GM20431 (cell line): ENCODE data around the gene ANKRD27.
"Not testable (repeated sequence)": the region's sequence is repeated elsewhere in the genome, so short reads cannot be mapped to it uniquely, and the experiment has no call there.

ENCODE experiments used
- in situ Hi-C: fragments of 300-500 bp; cut with MseI, MboI; formaldehyde crosslinking; loops from one replicate; pipeline ENCODE4 v1.15.0; 2020; ENCODE audit warnings: low sequenced_read_pairs; ENCODE audit not compliant: unreplicated experiment

The ANKRD27 gene

DNA sequence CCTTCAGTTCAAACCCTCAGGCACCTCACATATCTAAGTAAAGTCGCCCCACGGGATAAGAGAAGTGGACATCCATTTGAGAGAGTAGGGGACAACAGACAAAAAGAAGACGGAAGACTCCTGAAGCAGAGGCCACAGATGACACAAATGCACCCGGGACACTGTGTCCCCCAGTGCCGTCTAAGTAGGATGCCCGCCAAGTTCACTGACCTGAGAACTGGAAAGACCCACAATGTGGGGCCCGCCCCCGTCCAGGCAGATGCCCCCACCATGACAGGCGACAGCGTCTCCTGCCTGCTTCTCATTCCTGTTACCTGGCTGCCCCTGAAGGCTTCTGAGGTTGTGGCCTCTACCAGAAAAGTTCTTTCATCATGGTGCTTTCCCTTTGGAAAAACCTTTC lies 16.9 kb downstream of the ANKRD27 start:
- in situ Hi-C loops: no loop called here

DNA sequence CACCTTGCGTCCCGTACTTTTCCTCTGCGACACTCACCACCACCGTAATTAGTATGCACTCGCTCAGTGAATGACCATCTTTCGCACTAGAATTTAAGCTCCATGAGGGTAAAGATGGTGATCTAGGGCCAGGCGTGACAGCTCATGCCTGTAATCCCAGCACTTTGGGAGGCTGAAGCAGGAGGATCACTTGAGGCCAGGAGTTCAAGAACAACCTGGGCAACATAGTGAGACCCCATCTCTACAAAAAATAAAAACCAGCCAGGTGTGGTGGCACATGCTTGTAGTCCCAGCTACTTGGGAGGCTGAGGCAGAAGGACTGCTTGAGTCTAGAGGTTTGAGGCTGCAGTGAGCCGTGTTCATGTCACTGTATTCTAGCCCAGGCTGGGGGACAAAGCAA lies 18.6 kb downstream of the ANKRD27 start:
- in situ Hi-C loops: not testable (repeated sequence)

DNA sequence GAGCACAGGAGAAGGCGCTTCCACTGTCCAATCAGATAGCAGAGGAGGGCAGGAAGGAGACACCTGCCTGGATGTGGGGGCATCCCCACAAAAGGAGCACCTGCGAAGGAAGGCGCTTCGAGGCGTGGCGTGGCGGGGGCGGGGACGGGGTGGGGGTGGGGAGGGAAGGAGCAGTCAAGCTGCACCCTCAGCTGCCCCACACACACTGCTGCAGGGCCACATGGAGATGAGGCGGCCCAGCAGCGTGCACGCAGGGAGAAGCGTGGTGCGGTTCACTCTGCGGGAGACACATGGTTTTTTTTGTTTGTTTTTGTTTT lies 21.4 kb downstream of the ANKRD27 start:
- in situ Hi-C loops: no loop called here

DNA sequence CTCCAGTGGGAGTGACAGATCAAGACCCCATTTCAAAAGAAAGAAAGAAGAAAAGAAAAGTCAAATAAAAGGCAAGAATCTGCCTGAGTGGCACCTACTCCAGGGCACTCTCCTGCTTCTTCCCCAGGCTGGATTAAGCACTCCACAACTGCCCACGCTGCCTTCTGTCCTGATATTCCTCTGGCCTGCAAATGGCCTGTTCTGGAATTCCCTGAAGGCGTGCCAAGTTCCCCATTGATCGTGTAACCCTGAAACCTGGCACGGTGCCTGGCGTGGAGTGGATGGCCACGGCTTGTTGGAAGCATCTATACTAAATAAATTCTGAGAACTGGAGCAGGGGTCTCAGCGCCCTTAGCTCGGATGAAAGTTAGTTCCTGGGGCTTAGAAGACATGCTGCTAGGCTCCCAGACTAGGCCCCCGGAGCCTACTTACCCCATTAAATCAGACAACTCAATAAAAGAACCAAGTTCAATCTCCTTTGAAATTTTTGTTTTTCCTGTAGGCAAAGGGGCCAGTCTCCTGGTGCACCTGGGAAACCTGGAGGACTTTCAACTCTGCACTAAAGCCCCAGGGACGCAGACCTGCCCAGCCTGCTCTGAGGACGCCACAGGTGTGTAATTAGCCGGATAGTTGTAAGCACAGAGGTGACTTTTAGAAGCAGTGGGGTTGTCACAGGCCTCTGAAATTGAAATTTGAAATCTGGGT lies 21.9 kb downstream of the ANKRD27 start:
- in situ Hi-C loops: no loop called here

DNA sequence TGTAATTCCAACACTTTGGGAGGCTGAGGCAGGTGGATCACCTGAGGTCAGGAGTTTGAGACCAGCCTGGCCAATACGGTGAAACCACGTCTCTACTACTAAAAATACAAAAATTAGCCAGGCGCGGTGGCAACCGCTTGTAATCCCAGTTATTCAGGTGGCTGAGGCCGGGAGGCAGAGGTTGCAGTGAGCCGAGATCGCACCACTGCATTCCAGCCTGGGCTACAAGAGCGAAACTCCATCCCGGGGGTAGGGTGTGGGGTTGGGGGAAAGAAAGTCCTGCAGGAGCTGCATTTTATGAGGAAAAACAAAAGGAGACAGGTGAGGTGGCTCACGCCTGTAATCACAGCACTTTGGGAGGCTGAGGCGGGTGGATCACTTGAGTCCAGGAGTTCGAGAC lies 22.6 kb downstream of the ANKRD27 start:
- in situ Hi-C loops: not testable (repeated sequence)

DNA sequence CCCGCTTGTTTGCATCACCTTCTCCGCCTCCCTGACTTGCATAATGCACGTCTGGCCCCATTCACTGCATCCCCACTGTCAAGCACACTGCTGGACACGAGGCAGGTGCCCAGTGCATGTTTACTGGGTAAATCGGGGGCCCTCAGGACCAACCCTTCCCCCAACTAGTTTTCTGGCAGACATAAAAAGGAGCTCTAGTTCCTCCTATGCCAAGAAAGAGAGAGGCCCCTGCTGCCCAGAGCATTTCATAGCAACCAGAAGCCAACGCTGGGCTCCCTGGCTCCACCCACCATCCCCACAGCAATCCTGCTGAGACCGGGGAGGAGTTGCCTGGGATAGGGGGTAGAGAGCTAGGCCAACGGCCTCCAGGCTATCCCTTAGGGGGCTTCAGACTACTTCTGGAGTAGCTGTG lies 23.2 kb downstream of the ANKRD27 start:
- in situ Hi-C loops: no loop called here

DNA sequence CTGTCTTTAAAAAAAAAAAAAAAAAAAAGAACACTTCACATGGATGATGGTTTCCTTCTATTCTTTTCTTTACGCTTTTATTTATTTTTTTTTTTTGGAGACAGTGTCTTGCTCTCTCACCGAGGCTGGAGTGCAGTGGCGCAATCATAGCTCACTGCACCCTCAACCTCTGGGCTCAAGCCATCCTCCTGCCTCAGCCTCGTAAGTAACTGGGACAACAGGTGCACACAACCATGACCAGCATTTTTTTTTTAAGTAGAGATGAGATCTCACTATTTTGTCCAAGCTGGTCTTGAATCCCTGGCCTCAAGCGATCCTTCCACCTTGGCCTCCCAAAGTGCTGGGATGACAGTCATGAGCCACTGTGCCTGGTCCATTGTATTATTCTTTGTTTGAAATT lies 24.3 kb downstream of the ANKRD27 start:
- in situ Hi-C loops: no loop called here

DNA sequence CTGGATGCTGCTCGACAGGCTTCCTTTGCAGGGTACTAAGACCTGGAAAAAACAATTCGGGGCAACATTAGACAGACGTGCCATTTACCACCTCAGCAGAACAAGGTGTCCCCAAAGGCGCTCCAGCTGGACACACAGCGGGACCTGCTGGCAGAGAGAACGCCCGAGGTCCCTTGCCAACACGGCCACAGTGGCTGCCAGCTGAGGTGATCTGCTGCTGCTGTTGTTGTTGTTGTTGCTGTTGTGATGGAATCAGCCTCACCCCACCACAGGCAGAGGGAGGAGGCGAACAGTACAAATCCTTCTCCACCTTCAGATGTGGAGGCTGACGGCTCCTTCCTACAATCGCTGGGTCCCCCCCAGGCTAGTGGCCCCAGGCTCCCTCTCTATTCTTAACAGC lies 25.2 kb downstream of the ANKRD27 start:
- in situ Hi-C loops: no loop called here

DNA sequence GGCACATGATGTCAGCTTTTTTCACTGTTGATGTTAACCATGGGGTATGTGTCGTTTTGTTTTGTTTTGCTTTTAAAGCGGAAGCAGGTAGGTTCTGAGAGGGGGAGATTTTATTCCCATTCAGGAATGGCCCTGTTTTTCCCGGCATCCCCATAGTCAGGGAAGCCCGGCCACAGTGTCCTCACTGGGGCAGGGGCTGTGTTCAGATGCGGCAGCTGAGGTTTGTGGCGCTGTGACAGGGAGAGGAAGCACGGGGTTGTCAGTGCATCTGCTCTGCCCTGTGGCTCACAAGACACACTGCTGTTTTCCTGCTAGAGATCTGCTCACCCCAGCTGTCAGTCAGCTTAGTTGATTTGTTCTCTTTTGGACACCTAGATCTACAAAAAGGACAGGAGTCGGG lies 27.6 kb downstream of the ANKRD27 start:
- in situ Hi-C loops: no loop called here

DNA sequence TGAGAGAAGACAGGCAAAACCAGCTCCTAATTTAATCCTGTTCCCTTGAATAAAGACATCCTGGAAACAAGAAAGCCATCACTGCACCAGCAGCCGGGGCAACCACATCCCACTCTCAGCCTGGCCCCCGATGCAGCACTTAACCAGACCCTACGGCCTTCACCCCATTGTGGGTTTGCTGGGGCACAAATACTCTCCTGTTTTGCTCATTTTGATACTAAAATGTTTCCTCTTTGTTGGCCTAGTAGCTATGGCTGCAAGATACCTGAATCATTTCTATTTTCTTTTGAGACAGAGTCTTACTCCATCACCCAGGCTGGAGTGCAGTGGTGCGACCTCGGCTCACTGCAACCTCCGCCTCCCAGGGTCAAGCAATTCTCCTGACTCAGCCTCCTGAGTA lies 28.4 kb downstream of the ANKRD27 start:
- in situ Hi-C loops: no loop called here

DNA sequence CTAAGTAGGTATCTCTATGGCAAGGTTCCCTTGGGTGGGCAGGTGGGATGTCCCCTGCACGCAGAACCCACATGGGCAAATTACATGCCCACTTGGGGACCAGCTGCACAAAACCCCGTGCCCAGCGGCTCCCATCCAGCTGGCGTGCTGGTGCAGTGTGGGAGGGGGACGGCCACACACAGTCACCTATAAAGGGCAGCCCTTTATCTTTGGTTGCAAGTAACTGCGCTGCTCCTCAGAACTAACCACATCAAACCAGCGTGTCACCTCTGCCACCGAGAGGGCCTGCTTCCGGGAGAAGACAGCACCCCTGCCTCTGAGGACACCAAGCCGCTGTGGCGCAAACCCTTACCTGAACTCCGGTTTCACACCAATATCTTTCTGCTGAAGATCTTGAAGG lies 32.2 kb downstream of the ANKRD27 start:
- in situ Hi-C loops: no loop called here

DNA sequence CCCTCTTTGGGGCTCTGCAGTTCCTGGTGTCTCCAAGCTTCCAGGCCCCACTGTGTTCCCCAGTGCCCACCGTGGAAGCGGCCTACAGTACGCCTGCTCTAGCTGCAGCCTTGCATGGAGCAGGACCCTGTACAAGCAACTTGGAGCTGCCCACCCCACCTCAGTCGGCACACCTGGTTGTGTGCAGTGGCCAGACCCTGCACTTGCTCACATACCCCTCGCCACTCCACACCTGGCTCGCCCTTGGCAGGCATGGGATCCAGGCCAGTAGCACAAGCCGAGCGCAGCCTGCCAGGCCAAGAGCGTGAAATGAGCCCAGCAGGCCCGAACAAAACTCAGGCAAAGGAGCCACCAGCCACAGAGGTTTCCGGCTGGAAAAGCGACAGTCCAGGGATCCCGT lies 36.4 kb downstream of the ANKRD27 start:
- in situ Hi-C loops: no loop called here

DNA sequence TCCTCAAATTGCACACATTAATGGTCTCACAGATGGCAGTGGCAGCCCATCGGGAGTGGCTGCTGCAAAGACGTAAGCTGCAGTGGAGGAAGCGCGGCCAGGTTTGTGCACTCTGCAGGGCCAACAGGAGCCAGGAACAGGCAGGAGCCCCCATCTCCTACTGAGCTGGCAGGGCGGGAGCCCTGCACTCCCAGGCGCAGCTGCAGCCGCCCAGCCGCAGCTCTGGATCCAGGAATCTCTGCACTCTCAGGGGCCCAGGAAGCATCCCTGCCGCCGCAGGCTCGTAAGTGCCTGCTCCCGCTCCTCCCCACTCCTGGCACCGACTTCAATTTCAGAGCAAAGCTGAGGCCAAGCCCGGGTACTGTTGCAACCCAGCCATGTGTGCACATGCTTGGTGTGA lies 37.5 kb downstream of the ANKRD27 start:
- in situ Hi-C loops: no loop called here

DNA sequence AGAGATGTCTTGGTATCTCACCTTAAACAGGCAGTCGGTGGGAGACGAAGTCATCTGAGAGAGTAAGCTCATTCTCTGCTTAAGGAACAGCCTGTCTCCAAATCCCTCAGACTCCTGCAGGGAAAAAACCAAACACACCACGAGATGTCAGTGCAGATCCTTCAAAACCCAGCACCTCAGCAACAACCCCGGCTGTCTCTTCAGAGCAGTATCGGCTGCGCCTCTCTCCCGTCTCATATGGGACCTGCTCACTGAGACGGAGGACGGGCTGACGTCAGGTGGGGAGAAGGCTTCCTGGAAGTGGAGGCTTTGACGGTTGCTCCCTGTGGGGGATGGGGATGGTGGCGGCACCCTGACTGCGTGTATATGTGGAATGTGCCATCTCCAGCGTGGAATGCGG lies 43.6 kb downstream of the ANKRD27 start:
- in situ Hi-C loops: no loop called here

DNA sequence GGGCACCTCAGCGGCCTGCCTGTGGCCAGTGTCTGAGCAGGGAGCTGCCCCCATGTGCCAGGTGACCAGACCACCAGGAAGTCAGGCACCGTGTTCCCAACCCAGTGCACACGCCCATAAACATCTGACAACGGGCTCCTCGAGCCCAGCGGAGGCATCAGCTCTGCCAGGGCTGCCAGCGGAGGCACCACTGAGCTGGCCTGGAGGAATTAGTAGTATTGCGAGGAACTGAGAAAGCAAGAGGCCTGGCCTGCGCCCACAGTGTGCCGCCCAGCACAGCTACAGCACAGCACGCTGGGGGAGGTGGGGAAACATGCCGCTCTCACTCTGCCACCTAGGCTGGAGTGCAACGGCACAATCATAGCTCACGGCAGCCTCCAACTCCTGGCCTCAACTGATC lies 44.6 kb downstream of the ANKRD27 start:
- in situ Hi-C loops: no loop called here

DNA sequence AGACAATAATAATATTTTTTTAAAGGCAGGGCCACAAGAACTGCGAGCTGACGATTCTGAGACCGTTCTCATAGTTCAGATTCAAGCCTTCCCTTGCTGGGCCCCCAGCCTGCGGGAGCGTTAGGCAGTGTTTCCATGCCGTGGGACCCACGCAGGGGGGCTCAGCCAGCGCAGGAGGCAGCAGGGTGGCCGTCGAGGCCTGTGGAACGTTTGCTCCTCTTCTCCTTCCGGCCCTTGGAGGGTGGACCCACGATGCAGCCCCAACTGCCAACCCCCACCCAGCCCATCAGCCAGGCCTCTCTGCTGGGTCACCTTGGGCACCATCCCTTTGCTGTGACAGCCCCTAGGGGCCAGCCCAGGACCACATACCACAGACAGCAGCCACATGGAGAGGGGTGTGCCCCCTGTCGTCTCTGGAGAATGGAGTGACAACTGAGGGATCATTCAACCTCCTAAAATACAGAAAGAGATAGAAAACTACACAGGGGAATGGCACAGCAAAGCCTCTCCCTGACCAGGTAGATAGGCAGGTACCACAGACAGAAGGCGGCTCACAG lies 47.2 kb downstream of the ANKRD27 start:
- in situ Hi-C loops: no loop called here

DNA sequence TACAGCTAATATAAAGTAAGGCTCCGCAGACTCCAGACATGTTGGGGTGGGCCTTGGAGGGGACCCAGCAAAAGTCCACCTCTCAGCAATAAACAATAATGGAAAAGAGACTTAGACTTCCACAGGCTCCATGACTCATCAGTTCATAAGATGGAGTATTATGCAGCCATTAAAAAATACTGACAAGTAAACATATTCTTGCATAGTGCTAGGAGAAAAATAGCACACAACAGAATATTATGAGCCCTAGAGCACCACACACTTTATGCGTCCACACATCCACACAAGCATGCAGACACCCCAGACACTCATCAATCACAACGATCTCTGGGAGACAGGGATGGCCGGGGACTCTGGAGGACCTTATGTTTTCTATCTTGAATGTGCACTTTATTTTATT lies 48.0 kb downstream of the ANKRD27 start:
- in situ Hi-C loops: no loop called here

DNA sequence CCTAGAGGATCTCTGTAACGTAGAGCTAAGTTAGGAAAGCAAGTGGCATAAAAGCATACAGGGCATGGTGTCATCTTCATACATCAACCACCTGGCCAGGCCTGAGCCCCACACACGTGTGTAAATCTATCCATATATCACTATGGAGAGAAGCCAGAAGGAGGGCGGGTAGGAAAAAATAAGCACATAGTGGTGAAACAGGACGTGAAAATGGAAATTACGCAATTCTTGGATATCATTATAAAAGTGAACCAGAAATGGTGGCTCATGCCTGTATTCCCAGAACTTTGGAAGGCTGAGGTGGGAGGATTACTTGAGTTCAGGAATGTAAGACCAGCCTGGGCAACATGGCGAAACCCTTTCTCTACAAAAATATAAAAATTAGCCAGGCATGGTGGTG lies 50.6 kb downstream of the ANKRD27 start:
- in situ Hi-C loops: no loop called here

DNA sequence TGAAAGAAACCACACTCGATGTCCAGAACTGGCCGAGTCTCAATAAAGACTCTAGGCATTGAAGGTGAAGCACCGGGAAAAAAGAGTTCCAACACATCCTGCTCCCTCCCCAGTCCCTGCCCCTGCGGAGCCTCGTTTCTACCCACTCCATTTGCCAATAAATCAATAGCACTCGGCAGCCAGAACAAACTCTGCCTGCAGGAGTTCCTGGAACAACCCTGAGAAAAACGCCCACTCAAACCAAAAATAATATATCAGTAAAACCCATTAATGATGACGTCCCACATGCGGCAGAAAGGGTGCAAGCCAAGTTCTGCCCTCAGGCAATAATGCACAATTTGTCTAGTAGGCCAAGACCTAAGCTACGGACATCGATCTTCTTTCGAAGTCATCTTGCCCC lies 53.0 kb downstream of the ANKRD27 start:
- in situ Hi-C loops: no loop called here

DNA sequence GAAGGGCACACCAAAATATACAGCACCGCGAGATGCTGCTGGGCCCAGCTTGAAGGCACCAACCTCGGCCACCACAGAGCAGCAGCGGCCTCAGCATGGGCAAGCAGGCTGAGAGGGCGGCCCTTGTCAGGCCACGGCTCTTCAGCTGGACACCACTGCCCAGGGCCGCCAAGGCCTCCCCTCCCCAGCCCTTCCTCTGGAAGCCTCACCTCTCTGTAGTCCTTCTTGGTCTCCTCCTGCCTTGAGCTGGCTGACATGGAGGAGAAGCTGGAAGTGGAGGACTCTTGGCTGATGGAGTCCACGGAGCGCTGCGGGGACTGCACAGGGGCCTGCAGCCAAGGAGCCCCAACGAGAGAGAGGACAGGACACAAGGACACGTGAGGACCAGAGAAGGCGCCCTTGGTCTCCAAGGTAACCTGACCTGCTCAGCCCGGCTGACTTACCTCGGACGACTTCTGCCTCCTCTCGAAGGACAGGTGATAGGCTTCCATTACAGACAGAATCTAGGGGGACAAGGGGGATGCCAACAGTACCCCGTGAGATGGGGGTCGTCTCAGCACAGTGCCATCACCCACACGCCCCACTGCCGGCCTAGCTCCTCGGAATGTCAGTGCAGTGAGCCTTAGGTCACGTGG lies 55.8 kb downstream of the ANKRD27 start:
- in situ Hi-C loops: no loop called here

DNA sequence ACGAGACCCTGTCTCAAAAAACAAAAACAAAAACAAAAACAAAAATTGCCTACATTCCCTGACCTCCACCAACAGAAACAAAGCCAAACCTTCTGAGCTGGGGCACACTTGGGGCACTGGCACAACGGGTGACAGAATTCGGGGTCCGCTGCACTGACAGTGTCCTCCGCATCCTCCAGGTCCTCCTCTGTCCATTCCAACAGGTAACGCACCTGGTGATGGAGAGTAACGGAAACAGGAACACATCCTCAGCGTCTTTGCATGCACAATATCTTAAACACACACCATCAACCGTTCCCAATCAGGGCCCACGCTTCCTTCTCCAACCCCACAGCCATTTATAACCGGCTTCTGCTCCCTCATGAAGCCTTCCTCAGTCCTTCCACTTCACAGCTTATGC lies 59.4 kb downstream of the ANKRD27 start:
- in situ Hi-C loops: no loop called here

DNA sequence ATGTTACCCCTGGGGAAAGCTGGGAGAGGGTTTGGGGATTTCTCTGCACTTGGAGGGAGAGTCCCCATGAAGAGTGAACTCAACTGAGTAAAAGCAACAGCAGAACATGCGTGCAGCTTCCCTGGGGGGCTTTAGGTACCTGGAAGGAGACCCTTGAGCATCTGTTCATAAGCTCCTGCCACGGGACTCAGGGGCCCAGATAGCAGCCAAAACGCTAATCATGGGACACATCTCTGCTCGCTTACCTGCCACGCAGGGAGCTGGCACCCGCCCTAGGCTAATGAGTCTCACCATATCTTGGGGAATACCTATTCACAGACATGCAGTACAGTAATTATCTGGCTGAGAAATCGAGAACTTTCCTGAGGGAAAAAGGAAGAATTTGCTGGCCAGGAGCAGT lies 60.1 kb downstream of the ANKRD27 start:
- in situ Hi-C loops: no loop called here
